Hepatocyte (in vitro differentiated cells): ENCODE data around the gene SPSB1. TPM values are rescaled to one million over a fixed set of nuclear protein-coding genes. Genes with fewer than 3 reads are reported as not detected.
A peak's percentile ranks its signal among the peaks of the same experiment; 100 is the strongest.

ENCODE experiments used
- DNase-seq: peaks from one replicate; pipeline ENCODE4 v3.0.0-alpha.2; 2016; ENCODE audit warnings: low spot score
- H2AFZ ChIP-seq: fragments of 200-600 bp; sonication (generic); 2 replicates; pipeline ENCODE4 v1.6.0; 2016; ENCODE audit warnings: antibody characterized with exemption, mild to moderate bottlenecking
- H3K27ac ChIP-seq: fragments of 200-600 bp; sonication (generic); 2 replicates; pipeline ENCODE4 v1.5.1; 2016; ENCODE audit warnings: mild to moderate bottlenecking
- H3K27me3 ChIP-seq: fragments of 200-600 bp; sonication (generic); 2 replicates; pipeline ENCODE4 v1.6.1; 2016
- H3K36me3 ChIP-seq: fragments of 200-600 bp; sonication (generic); replicated peaks from 2 replicates; pipeline ENCODE4 v1.5.1; 2016; ENCODE audit warnings: low read depth; ENCODE audit not compliant: insufficient read depth
- H3K4me1 ChIP-seq: fragments of 200-600 bp; sonication (generic); 2 replicates; pipeline ENCODE4 v1.5.1; 2016; ENCODE audit warnings: mild to moderate bottlenecking, moderate library complexity; ENCODE audit not compliant: insufficient read depth
- H3K4me2 ChIP-seq: fragments of 200-600 bp; sonication (generic); 2 replicates; pipeline ENCODE4 v1.6.0; 2016
- H3K4me3 ChIP-seq: fragments of 200-600 bp; sonication (generic); 2 replicates; pipeline ENCODE4 v1.5.1; 2016; ENCODE audit warnings: mild to moderate bottlenecking
- H3K79me2 ChIP-seq: fragments of 200-600 bp; sonication (generic); 2 replicates; pipeline ENCODE4 v1.6.0; 2017; ENCODE audit warnings: mild to moderate bottlenecking
- H3K9me2 ChIP-seq: fragments of 200-600 bp; sonication (generic); replicated peaks from 2 replicates; pipeline ENCODE4 v1.6.0; 2017; ENCODE audit warnings: mild to moderate bottlenecking; ENCODE audit not compliant: insufficient read depth
- H3K9me3 ChIP-seq: fragments of 200-600 bp; sonication (generic); 2 replicates; pipeline ENCODE4 v1.5.1; 2016; ENCODE audit warnings: low read depth, mild to moderate bottlenecking
- H4K20me1 ChIP-seq: fragments of 200-600 bp; sonication (generic); 2 replicates; pipeline ENCODE4 v1.6.0; 2016; ENCODE audit warnings: mild to moderate bottlenecking; ENCODE audit not compliant: insufficient read depth, poor library complexity, severe bottlenecking
- CTCF ChIP-seq: fragments of 200-600 bp; sonication (generic); IDR thresholded peaks from 2 replicates; pipeline ENCODE4 v1.5.1; 2016; ENCODE audit warnings: antibody characterized with exemption, mild to moderate bottlenecking; ENCODE audit not compliant: poor library complexity
- EZH2 ChIP-seq: fragments of 200-600 bp; sonication (generic); IDR thresholded peaks from 2 replicates; pipeline ENCODE4 v1.6.1; 2016; ENCODE audit warnings: antibody characterized with exemption, mild to moderate bottlenecking, borderline replicate concordance
- EZH2phosphoT487 ChIP-seq: fragments of 200-600 bp; sonication (generic); IDR thresholded peaks from one replicate; pipeline ENCODE4 v1.6.1; 2018; ENCODE audit warnings: antibody characterized with exemption, mild to moderate bottlenecking, low read depth, moderate library complexity; ENCODE audit not compliant: unreplicated experiment, severe bottlenecking
- WGBS: methylation state at CpG from one replicate; pipeline ENCODE4 v1.1.6; 2016; ENCODE audit warnings: low lambda C conversion rate; ENCODE audit errors: missing lambda C conversion rate; 5-methylcytosine and 5-hydroxymethylcytosine counted together
- polyA plus RNA-seq: library from polyadenylated mRNA; unstranded; fragments of >200 nt; fragmentation: Nextera tagmentation; extraction: Ambion mirVana; gene quantifications from 2 replicates; pipeline ENCODE4 v1.2.1, GENCODE V29; 2016
- total RNA-seq: library from RNA; depleted of rRNA; stranded (reverse); fragments of >200 nt; gene quantifications from 2 replicates; pipeline ENCODE4 v1.2.3, GENCODE V29; 2014

Gene SPSB1
- total and polyA plus RNA-seq, 2 experiments from 2014 or later, result 61.3 to 102 TPM

GRCh38 chr1:9371391-9371935 is 78.8 kb downstream of the SPSB1 start:
- no peak for TF ChIP-seq EZH2phosphoT487
- no peak for TF ChIP-seq EZH2
- TF ChIP-seq CTCF, result no peak
- DNase-seq, result peak; percentile 81
- Histone ChIP-seq H3K27me3 (no peaks in the 10 kb centered on the region), H3K27ac (peak overlapping the region; percentile 80), H3K4me2 (peak overlapping the region; percentile 29), H3K9me2 (no peaks in the 10 kb centered on the region), H3K4me1 (peaks cover 43% of the 10 kb centered on the region), H3K36me3 (no peaks in the 10 kb centered on the region), H3K9me3 (no peaks in the 10 kb centered on the region), H2AFZ (no peak overlapping the region), H3K4me3 (no peak overlapping the region), H4K20me1 (no peaks in the 10 kb centered on the region), H3K79me2 (peaks cover 21% of the 10 kb centered on the region)
- 22% methylated on average over 13 of the region's 15 CpGs for WGBS

- WGBS, result 64% methylated on average over 5 of the region's 5 CpGs
Measured at GRCh38 chr1:9371951-9372350, 79.3 kb downstream of the SPSB1 start.

GRCh38 chr1:9373619-9374018 is 80.9 kb downstream of the SPSB1 start:
- Histone ChIP-seq H2AFZ (no peak overlapping the region), H3K9me3 (no peaks in the 10 kb centered on the region), H3K27me3 (no peaks in the 10 kb centered on the region), H3K79me2 (peaks cover 8% of the 10 kb centered on the region), H3K4me1 (peaks cover 46% of the 10 kb centered on the region), H3K36me3 (no peaks in the 10 kb centered on the region), H3K27ac (peak overlapping the region; percentile 80), H4K20me1 (no peaks in the 10 kb centered on the region), H3K4me2 (no peak overlapping the region), H3K9me2 (no peaks in the 10 kb centered on the region), H3K4me3 (no peak overlapping the region)
- no peak for TF ChIP-seq EZH2phosphoT487
- no peak for TF ChIP-seq EZH2
- no peak for TF ChIP-seq CTCF
- 55% methylated on average over 4 of the region's 4 CpGs for WGBS
- no peak for DNase-seq

More at GRCh38 chr1:9371951-9372350, 79.3 kb downstream of the SPSB1 start:
- DNase-seq, result no peak
- TF ChIP-seq EZH2phosphoT487 (no peak), EZH2 (no peak), CTCF (no peak)
- no peak overlapping the region for H2AFZ ChIP-seq
- no peaks in the 10 kb centered on the region for H3K27me3 ChIP-seq
- H3K9me3 ChIP-seq, result no peaks in the 10 kb centered on the region
- H3K9me2 ChIP-seq, result no peaks in the 10 kb centered on the region
- H3K4me3 ChIP-seq, result no peak overlapping the region
- peak overlapping the region; percentile 29 for H3K4me2 ChIP-seq
- peaks cover 20% of the 10 kb centered on the region for H3K79me2 ChIP-seq
- H3K4me1 ChIP-seq, result peaks cover 46% of the 10 kb centered on the region
- H4K20me1 ChIP-seq, result no peaks in the 10 kb centered on the region
- H3K27ac ChIP-seq, result peak overlapping the region; percentile 80
- H3K36me3 ChIP-seq, result no peaks in the 10 kb centered on the region
